ENCODE data around the gene GGT6.

GGT6 gene

GRCh38 chr17:4536259-4536741 lies 24.1 kb downstream of the GGT6 start:
- TF ChIP-seq CTCF (IDR thresholded peaks at IDR 0.05; ENCODE audit: low read depth, low read length, missing control alignments) = no peak
- in situ Hi-C loops (cut with HindIII; ENCODE audit: low sequenced_read_pairs) = loop anchor here (5.0 kb wide), 1 partner anchor 76 kb away; no protein-coding TSS in a partner anchor
- DNase-seq (ENCODE audit: low read depth) = no peak
- H3K4me3 ChIP-seq (ENCODE audit: low read depth, low read length) = no peak overlapping the region

- H3K4me3 ChIP-seq (ENCODE audit: low read depth, low read length) = no peak overlapping the region
- no peak for TF ChIP-seq CTCF (IDR thresholded peaks at IDR 0.05; ENCODE audit: low read depth, low read length, missing control alignments)
- no peak for DNase-seq (ENCODE audit: low read depth)
- in situ Hi-C loops (cut with HindIII; ENCODE audit: low sequenced_read_pairs) = loop anchor here (5.0 kb wide), 1 partner anchor 77 kb away; no protein-coding TSS in a partner anchor
Measured at GRCh38 chr17:4535667-4536258, 24.6 kb downstream of the GGT6 start.

GRCh38 chr17:4534928-4535666 lies 25.3 kb downstream of the GGT6 start:
- no peak for DNase-seq (ENCODE audit: low read depth)
- H3K4me3 ChIP-seq (ENCODE audit: low read depth, low read length) = no peak overlapping the region
- no peak for TF ChIP-seq CTCF (IDR thresholded peaks at IDR 0.05; ENCODE audit: low read depth, low read length, missing control alignments)
- in situ Hi-C loops (cut with HindIII; ENCODE audit: low sequenced_read_pairs) = loop anchor here (5.0 kb wide), 1 partner anchor 77 kb away; no protein-coding TSS in a partner anchor

GRCh38 chr17:4534515-4534914 lies 25.9 kb downstream of the GGT6 start:
- in situ Hi-C loops (cut with HindIII; ENCODE audit: low sequenced_read_pairs) = no loop called here
- DNase-seq (ENCODE audit: low read depth) = no peak
- H3K4me3 ChIP-seq (ENCODE audit: low read depth, low read length) = no peak overlapping the region
- no peak for TF ChIP-seq CTCF (IDR thresholded peaks at IDR 0.05; ENCODE audit: low read depth, low read length, missing control alignments)

GRCh38 chr17:4533523-4534504 lies 26.6 kb downstream of the GGT6 start:
- no peak for DNase-seq (ENCODE audit: low read depth)
- no peak for TF ChIP-seq CTCF (IDR thresholded peaks at IDR 0.05; ENCODE audit: low read depth, low read length, missing control alignments)
- no peak overlapping the region for H3K4me3 ChIP-seq (ENCODE audit: low read depth, low read length)
- in situ Hi-C loops (cut with HindIII; ENCODE audit: low sequenced_read_pairs) = no loop called here
